NOMO-1 treated with DMSO at 0.1 percent for 48 hours (cell line): ENCODE measurements around the gene XPO1.
"Not testable (repeated sequence)": the region's sequence is repeated elsewhere in the genome, so short reads cannot be mapped to it uniquely, and the experiment has no call there.

Source experiments
- DNase-seq: peaks from one replicate; lab custom pipeline; 2025; ENCODE audit not compliant: unreplicated experiment; lab: John Stamatoyannopoulos, UW

XPO1 gene

DNA sequence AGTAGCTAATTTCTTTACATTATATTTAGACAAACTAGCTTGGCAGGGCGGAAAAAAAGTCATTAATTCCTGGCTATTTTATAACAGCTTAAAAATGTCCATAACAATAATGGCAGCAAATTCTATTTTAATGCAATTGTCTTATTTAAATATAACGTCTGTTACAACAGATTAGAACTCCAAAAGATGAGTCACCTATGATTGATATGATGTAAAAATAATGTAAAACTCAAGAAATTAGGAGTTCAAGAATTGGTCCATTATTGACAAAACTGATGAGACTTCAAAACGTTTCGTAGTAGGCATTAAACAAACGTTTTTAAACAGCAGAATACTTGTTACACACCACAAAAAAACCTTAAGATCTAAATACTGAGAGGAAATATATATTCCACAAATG, 2.7 kb downstream of the XPO1 start:
- DNase-seq = peak; percentile 4

DNA sequence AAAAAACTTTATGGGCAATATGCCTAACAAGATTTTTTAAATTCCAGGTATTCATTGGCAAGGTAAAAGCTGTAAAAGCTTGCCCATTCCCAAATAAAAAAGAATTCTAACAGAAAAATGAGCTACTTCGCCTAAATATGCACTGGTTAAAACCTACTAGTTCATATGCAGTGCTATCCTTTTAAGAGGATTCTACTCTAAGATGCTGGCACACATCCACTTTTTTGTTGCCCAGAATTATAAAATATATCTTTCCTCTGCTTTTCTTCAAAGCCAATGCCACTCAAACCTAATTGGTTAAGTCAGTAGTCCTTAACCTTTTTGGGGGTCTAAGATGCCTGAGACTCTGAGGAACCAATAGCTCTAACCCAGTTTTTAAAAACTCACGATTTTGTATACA, 3.2 kb downstream of the XPO1 start:
- no peak for DNase-seq

DNA sequence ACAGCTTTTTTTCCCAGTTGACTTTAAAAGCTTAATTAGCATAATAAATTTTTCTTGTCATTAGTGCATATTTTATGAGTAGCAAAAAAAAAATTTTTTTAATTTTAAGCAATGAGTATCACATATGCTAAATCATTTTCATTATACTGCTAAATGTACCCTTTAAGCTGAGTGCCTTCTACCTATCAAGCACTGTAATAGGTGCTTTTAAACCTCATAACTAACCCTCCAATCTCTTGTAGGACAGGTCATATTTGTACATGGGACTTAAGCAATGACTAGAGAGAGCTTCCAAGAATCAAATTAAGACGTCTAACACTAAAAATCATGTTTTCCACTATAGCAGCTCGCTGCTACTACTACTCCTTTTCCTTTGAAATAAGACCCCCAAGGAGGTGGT, 7.4 kb downstream of the XPO1 start:
- DNase-seq = no peak

DNA sequence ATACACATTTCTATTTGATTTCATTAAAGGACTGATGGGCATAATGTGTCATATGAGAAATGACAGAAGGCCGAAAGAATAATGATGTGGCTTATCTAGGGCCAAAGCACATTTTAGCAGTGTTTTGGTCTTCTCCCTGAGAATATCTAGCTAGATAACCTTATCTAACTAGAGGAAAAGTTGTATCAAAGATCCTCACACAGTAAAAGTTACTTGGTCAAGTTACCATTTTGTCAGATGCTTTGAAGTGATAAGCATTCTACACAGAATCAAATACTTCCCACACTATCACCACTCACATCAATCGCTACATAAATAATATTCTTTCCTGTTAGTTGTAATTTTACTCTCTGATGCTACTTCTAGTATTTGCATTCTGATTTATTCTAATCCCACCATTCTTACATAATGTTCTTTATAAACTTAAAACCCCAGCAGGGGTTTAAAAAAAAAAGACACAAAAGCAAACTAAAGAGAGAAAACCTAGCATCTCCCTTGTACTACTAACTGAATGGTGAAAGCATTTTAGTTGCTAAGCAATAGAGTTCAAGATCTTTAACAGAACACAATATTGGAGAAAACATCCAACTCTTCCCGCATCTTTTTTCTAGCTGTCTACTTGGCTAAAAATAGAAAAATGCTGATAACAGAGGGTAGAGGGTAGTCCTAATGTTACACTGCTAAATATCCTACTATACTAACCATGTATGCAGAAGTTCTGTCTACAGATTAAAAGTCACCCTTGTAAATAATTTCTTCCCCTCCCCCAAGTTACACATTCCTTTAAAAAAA, 8.0 kb downstream of the XPO1 start:
- DNase-seq = no peak

DNA sequence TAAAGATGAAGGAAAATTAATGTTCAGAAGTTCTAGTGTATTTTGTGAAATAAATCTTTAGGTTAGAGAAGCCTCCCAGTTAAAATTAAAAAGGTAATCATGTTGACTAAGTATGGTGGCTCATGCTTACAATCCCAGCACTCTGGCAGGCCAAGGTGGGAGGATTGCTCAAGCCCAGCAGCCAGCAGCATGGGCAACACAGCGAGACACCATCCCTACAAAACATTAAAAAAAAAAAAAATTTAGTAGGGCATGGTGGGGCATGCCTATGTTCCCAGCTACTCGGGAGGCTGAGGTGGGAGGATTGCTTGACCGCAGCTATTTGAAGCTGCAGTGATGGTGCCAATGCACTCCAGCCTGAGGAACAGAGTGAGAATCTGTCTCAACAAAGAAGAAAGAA, 17.9 kb downstream of the XPO1 start:
- no peak for DNase-seq

DNA sequence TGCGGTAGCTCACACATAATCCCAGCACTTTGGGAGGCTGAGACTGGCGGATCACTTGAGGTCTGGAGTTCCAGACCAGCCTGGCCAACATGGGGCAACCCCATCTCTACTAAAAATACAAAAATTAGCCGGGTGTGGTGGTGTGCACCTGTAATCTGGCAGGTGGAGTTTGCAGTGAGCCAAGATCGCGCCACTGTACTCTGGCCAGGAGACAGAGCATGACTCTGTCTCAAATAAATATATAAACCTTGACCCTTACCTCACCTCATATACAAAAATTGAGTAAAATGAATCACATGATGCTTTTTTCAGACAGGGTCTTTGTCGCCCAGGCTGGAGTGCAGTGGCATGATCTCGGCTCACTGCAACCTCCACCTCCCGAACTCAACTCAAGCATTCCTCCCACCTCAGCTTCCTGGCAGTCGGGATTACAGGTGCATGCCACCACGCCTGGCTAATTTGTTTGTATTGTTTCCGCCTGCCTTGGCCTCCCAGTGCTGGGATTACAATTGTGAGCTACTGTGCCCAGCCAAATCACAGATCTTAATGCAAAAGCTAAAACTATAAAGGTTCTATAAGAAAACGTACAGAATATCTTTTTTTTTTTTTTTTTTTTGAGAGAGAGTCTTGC, 25.3 kb downstream of the XPO1 start:
- DNase-seq = no peak

DNA sequence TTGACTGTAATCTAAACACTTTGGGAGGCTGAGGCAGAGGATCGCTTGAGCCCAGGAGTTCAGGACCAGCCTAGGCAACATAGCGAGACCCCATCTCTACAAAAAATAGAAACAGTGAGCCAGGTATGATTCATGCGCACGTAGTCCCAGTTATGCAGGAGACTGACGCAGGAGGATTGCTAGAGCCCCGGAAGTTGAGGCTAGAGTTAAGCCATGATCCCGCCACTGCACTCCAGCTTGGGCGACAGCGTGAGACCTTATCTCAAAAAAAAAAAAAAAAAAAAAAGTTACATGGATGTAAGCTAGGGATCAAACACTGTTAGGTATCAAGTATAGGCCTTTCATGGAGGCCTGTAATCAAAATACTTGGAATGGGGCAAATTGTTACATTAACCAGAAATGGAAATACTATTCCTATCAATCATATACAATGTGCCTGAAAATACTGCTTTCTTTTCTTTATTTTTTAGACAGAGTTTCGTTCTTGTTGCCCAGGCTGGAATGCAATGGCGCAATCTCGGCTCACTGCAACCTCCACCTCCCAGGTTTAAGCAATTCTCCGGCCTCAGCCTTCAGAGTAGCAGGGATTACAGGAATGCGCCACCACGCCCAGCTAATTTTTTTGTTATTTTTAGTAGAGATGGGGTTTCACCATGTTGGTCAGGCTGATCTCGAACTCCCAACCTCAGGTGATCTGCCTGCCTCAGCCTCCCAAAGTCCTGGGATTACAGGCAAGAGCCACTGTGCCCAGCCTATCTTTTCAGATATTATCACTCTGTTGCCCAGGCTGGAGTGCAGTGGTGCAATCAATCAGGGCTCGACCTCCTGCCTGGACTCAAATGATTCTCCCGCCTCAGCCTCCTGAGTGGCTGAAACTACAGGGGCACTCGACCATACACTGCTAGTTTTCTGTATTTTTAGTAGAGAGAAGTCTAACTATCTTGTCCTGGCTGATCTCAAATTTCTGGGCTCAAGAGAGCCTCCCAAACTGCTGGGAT, 27.2 kb downstream of the XPO1 start:
- DNase-seq = no peak

DNA sequence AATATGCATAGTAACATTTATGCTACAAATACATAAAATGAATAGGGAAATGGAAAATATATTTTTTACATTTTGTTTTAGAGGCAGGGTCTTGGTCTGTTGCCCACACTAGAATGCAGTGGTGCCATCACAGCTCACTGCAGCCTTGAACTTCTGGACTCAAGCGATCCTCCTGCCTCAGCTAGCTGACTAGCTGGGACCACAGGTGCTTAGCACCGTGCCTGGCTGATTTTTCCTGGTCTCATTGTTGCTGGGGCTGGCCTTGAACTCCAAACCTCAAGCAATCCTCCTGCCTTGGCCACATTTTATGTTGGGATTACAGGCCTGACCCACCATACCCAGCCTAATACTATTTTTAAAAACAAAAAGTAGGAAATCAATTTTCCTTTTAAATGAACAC, 33.2 kb downstream of the XPO1 start:
- no peak for DNase-seq

DNA sequence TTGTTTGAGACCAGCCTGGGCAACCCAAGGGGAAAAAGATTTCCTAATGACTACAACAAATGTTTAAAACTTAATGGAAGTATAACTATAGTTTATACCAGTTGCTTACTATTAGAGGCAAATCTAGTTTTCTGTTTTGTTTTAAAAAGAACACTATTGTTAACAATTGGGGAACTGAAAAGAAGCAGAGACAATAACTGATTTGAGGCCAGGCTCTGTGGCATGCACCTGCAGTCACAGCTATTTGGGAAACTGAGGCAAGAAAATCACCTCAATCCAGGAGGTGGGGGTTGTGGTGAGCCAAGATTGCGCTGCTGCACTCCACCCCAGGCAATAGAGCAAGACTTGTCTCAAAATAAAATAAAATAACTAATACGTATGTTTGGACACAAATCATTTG, 39.1 kb downstream of the XPO1 start:
- DNase-seq = no peak

DNA sequence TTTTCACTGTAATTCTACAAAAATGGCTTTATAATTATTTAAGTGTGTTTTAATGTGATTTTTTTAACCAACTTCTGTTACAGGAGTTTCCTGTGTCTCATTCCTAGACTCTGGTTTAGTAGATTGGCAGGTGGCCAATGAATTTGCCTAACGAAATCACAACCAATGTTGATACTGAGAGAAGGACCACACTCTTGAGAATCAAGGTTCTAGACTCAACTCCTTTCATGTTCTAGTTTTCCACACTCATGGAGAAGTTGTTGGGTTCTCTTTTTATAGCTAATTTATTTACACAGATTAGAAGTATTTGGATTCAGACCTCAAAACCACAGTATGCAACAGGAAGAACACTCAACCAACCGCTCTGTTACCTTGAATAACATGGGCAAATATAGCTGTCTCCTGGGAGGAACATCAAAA, 44.6 kb downstream of the XPO1 start:
- DNase-seq = no peak

DNA sequence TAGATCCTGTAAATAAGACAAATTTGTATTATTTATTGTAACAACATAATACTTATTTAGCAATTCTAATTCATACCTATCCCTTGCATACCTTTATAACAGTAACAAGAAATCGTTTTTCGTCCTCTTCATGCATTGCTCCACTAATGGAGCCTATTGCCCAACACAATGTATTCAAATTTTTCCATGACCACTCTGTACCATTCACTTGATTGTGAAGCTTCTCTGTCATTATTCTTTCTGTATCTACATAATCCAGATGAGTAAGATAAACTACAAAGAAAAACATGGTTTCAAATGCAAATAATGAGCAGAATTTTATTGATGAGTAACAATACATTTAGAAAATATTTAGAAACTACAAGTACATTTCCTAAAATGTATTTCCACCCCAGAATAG, 45.7 kb downstream of the XPO1 start:
- DNase-seq = no peak

DNA sequence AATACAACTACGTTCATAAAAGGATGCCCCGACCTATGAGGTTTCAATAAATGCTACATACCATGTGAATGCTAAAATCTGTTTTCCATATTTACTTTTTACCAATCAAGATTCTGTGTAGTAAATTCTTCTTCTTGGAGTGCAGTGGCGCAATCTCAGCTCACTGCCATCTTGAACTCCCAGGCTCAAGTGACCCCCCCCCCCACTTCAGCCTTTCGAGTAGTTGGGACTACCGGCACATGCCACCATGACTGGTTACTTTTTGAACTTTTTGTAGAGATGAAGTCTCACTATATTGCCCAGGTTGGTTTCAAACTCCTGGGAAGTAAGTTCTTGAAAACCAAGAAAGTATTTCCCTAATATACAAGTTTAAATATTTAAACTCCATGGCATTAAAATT, 52.9 kb downstream of the XPO1 start:
- no peak for DNase-seq

DNA sequence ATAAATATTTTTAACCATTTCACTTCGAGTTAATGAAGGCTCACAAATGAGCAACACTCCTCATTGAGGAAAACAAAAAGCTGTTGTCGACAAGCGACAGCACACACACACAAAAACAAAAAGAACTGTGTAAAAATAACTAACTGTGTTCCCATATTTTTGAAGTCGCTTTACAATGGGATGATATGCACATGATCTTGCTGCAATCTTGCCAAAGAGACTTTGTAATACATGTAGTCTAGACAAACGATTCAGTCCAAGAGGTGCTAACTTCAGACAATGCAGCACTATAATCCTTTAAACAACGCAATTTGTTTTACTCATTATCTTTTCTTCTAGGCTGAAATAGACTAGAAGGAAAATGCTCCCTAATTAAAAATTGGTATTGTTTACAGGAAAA, 60.1 kb downstream of the XPO1 start:
- no peak for DNase-seq

DNA sequence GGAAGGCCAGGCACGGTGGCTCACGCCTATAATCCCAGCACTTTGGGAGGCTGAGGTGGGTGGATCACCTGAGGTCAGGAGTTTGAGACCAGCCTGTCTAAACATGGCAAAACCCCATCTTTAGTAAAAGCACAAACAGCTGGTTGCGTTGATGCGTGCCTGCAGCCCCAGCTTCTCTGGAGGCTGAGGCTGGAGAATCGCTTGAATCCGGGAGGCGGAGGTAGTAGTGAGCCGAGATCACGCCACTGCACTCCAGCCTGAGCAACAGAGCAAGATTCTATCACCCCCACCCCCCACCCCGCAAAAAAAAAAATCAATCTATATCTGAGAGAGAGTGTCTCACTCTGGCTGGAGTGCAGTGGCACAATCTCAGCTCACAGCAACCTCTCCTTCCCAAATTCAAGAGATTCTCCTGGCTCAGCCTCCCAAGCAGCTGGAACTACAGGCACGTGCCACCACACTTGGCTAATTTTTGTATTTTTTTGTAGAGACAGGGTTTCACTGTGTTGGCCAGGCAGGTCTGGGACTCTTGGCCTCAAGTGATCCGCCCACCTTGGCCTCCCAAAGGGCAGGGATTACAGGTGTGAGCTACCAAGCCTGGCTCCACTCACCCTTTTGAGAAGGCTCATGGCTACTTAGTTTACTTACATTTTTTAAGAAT, 61.1 kb downstream of the XPO1 start:
- not testable (repeated sequence) for DNase-seq

DNA sequence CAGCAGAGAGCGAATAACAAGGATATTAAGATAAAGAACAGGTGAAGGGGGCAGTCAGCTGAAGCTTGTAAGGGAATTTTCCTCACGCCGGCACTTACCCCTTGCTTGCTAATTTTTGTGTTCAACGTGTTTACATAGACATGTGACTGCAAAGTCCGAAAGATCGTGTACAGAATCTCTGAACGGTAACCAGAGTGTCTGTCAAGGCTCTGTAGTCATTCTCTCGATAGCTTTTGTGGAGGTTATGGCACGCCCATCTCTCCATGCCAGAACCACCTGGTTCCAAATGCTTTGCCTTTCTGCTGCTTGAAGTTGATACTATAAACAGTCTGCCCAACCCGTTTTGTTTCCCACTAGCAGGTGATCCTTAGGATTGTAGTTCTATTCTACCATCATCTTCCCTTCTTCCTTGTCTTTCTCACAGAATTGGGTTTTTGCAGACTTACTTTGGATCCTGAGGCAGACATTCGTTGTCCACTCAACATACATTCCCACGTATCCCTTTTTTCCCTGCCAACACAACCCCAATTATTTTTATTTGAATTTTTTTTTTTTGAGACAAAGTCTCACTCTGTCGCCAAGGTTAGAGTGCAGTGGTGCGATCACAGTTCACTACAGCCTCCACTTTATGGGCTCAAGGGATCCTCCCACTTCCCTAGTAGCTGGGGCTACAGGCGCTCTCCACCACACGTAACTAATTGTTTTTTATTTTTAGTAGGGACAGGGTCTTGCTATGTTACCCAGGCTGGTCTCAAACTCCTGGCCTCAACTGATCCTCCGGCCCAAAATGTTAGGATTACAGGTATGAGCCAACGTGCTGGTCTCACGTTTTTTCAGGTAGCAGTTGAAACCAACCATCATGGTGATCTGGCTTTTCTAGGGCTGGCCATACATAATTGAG, 66.0 kb downstream of the XPO1 start:
- DNase-seq = no peak

DNA sequence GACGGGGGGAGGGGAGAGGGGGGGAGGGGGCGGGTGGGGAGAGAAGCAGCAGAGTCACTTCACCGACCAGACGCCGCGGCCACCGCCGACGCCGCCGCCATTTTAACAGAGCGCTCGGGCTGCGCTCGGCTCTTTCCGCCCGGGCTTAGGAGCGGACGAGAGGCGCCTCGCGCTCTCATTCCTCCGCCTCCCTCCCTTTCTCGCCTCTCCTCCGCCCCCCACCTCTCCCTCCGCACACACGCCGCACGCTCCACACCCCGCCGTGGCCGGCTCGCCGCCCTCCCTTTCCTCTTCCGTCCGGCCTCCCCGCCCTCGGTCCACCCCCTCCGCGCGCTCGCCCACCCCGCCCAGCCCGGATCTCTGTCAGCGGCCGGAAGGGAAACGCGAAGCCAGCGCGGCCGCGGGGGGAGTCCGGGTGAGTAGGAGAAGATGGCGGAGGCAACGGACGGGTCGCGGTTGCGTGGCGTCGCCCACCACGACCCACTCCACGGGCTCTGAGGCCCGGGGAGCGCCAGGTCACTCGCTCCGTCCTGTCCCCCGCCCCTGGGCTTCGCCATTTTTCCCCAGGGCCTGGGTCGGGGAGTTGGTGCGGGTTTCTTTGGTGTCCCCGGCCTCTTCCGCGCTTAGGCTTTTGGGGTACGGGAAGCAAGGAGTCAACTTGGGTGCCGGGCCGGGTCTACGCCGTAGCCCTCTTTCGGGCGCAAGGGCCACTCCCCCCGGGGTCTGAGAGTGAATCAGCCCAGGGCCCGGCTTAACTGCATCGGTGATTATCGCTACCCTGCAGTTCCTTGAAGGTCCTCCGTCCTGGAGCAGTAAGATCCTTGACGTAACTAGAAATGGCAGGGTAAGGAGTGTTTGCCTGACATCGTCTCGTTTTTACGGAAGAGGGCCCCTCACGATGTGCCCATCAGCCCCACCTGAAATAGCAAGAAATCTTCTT, 66.9 kb downstream of the XPO1 start, which contains the start of gene USP34:
TSS of gene USP34 (minus strand) at position 123 of the 940 bp plus-strand sequence. CDS start 395 bp downstream, outside the sequence.
- DNase-seq = peak; percentile 96

DNA sequence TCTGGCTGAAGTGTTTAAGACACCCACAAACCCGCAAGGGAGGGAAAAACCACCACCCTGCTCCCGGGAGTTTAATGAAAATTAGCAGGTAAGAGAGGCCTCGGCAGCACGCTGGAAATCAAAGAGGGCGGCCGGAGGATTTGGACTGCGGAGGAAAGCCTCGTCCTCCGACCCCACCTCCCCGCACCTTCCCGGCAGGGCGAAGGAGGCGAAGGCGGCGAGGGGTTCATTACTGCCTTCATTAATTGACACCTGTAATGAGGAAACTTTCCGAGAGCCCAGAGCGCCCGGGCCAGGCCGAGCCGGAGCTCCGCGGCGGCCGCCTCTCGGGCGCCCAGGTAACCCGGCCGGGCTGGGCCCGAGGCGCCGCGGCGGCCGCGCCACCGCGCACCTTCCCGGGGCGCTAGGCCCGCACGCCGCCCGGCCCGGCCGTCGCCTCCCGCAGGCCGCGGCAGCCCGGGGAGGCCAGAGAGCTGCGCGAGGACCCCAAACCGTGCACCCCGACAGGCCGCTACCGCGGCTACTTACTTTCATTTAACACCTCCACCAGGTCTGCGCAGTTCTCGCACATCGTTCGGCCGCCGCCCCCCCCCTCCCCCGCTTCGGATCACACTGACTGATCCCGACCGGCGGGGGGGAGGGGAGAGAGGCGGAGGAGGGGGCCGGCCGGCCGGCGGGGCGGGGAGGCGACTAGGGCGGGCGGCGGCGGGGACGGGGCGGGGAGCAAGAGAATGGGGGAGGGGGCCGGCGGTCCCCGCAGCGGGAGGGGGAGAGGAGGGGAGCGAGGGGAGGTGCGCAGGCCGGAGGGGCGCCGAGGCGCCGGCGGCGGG, 67.8 kb downstream of the XPO1 start:
- DNase-seq = peak; percentile 53
